DOHH2 (cell line): ENCODE data around the gene HCN3.

Experiments used
- CTCF ChIP-seq: fragments of 200-600 bp; sonication (generic); IDR thresholded peaks from one replicate; pipeline ENCODE4 v1.5.1; 2014; ENCODE audit warnings: antibody characterized with exemption, mild to moderate bottlenecking, low read depth, low read length; ENCODE audit not compliant: poor library complexity, severe bottlenecking
- EZH2phosphoT487 ChIP-seq: fragments of 200-600 bp; sonication (generic); IDR thresholded peaks from 2 replicates; pipeline ENCODE4 v1.6.1; 2017; ENCODE audit warnings: borderline replicate concordance, mild to moderate bottlenecking, antibody characterized with exemption, low read length, moderate library complexity, mixed read lengths

DNA sequence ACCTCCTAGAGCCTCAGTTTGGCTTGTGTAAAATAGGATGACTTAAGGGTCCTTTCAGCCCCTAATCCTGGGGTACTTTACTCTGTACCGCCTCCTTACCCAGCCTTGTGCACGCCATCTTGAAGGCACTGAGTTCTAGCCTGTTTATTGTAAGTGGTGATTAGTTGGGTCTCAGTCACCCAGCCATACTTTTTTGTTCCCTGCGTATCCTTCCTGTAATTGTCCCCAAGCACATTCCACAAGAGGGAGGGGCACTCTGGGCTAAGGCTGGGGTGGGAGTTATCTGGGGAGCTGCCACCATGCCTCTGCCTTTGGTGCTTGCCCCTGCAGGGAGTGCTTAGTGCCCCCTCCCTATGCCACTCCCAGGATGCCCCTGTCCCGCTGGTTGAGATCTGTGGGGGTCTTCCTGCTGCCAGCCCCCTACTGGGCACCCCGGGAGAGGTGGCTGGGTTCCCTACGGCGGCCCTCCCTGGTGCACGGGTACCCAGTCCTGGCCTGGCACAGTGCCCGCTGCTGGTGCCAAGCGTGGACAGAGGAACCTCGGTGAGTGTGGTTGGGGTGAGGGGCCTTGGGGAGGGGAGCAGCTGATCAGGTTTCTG is 32.3 kb downstream of the HCN3 start:
- TF ChIP-seq CTCF: peak; percentile 35
- TF ChIP-seq EZH2phosphoT487: no peak
